Central memory CD4-positive, alpha-beta T cell (primary cell): Measurements from ENCODE around the gene DRICH1.
A peak's percentile ranks its signal among the peaks of the same experiment; 100 is the strongest.
"Not testable (repeated sequence)": the region's sequence is repeated elsewhere in the genome, so short reads cannot be mapped to it uniquely, and the experiment has no call there.

Experiments
- DNase-seq: peaks from one replicate; pipeline ENCODE4 v3.0.0; 2022

DRICH1 gene

GRCh38 chr22:23595904-23596303, 36.2 kb downstream of the DRICH1 start:
- not testable (repeated sequence) for DNase-seq

DNA sequence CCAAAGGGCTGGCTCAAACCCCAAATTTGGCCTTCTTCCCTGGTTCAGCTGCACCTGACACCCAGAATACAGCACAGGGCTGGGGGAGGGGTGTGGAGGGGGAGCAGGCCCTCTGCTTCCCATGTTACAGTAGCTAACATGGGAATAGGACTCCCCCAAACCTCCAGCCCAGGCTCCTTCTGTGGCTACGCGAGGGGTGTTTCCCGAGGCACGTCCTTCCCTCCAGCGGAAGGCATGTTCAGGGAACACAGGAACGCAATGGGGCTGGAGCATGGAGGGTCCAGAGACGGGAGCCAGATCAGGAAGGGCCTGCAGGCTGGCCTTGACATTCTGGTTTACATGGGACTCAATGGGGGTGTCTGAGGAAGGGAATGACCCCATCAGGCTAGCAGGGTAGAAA, 40.3 kb downstream of the DRICH1 start:
- no peak for DNase-seq

DNA sequence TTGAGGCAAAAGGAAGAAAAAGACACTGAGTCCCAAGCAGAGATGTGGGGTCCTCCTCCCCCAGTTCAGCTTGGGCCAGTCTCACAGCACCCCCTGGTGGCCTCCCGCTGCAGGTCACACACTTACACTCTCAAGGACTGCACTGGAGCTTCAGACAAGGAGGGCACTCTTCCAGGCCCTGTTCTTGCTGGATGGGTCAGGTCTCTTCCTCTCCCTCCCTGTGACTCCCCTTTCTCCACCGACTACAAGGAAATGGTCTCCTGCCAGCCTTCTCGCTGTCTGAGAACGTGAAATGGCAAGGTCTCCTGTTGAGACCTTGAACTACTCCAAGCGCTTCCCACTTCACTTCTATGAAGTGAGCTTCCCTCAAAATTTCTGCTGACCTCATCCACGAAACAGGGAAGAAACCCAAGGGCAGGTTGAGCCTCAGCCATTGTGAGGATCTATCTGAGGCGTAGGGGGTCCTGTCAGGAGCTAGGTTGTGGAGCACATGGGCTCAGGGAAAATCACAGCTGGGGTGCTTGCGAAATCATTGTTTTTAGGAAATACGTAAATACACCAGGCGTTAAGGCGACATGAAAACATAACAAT, 40.8 kb downstream of the DRICH1 start:
- DNase-seq, result peak; percentile 15

- DNase-seq, result no peak
These were observed 48.3 kb downstream of the DRICH1 start for GRCh38 chr22:23583836-23584235.

- no peak for DNase-seq
These were observed 49.0 kb downstream of the DRICH1 start for GRCh38 chr22:23583153-23583552.

GRCh38 chr22:23581260-23581650, 50.9 kb downstream of the DRICH1 start:
- DNase-seq, result no peak

- no peak for DNase-seq
These were observed 51.4 kb downstream of the DRICH1 start for GRCh38 chr22:23580576-23581259.

DNA sequence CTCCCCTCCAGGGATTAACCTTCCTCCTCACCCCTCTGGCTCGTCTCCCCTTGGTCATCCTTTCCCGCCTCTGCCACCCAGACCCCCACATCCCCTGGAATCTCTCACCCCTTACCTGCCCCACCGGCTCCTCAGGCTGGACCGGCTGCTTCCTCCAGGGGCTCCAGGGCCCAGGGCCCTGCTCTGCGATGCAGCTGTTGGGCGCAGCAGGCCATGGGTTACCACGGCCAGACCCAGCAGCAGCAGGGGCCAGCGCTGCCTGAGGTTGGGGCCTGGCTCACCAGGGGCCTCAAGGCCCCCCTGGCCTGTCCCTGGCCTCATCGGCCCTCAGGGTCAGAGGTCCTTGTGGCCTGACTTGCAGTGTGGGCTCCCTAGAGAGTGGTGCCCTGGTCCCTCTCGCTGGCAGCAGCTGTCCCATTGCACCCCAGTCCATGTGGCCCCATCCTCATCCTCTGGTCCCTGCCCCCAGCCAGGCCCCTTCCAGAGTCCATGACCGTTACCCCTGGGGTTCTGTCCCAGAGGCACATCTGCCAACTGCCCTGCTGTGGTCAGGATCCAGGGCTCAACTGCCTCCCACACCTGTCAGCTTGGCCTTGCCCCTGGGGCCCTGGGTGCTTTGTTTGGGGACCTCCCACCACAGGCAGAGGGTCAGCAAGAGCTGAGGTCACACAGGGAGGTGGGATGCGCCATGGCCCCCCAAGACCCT, 52.1 kb downstream of the DRICH1 start, which contains the start of gene IGLL1:
Gene IGLL1, minus strand, starts transcription at position 421 of the 706 bp plus-strand sequence. Its CDS starts 100 bp downstream, at position 321.
- DNase-seq, result no peak

GRCh38 chr22:23579280-23579679, 52.8 kb downstream of the DRICH1 start:
- DNase-seq, result no peak

DNA sequence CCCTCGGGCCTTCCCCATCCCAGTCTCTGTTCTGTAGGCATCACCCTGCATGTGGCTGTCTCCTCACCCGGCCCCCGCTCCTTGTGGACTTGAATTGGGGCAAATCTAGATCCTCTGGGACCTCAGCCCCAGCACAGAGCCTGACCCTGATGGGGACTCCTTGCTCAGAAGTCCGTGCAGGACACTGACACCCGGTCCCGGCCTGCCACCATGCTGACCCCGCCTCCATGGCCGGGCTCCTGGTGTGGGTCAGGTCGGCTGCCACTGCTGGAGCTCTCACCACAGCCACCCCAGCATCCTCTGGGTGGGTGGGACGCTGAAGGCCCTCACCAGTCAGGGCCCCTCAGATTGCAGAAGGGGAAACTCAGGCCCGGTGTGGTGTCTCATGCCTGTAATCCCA, 53.8 kb downstream of the DRICH1 start:
- no peak for DNase-seq

GRCh38 chr22:23576681-23577080, 55.4 kb downstream of the DRICH1 start:
- no peak for DNase-seq

GRCh38 chr22:23575601-23576000, 56.5 kb downstream of the DRICH1 start:
- DNase-seq, result no peak

- no peak for DNase-seq
These were observed 57.2 kb downstream of the DRICH1 start for GRCh38 chr22:23574877-23575276.

- no peak for DNase-seq
These were observed 57.7 kb downstream of the DRICH1 start for GRCh38 chr22:23574371-23574811.

GRCh38 chr22:23573701-23574235, 58.4 kb downstream of the DRICH1 start:
- not testable (repeated sequence) for DNase-seq

DNA sequence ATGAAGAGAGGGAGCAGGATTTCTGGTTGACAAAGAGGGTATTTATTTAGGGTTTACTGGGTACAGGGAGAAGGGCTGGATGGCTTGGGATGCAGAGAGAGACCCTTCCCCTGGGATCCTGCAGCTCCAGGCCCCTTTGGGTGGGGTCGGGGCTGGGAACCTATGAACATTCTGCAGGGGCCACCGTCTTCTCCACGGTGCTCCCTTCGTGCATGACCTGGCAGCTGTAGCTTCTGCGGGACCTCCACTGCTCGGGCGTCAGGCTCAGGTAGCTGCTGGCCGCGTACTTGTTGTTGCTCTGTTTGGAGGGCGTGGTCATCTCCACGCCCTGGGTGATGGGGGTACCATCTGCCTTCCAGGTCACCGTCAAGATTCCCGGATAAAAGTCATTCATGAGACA, 59.0 kb downstream of the DRICH1 start:
- not testable (repeated sequence) for DNase-seq

DNA sequence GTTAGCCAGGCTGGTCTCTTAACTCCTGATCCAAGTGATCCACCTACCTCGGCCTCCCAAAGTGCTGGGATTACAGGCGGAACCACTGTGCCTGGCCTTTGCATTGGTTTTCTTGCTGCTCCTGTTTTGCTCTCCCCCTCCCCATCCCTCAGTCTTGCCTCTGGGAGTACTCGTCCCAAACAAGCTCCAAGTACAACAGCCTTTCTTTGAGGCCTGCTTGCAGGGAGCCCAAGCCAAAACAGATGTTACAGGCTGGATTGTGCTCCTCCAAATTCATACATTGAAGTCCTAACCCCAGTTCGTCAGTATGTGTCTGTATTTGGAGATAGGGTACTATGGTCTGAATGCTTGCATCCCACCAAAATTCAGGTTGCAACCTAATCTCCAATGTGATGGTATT, 60.6 kb downstream of the DRICH1 start:
- DNase-seq, result no peak

DNA sequence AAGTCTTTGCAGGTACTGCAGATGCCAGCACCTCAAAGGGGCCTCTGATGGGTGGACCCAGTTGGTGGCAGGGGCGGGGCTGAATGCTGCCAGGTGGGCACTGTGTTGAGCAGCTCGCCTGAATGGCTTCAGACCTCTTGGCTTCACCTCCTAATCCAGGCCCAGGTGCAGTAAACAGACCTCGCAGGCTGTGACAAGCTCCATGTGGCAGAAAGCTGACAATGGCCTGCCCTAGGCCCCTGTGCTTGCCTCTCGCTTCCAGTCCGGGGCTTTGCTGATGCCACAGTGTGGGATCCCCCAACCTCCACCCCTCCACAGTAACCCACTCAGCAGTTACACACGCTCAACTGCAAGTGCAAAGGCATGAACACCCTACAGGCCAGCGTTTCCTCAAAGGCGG, 61.4 kb downstream of the DRICH1 start:
- no peak for DNase-seq

DNA sequence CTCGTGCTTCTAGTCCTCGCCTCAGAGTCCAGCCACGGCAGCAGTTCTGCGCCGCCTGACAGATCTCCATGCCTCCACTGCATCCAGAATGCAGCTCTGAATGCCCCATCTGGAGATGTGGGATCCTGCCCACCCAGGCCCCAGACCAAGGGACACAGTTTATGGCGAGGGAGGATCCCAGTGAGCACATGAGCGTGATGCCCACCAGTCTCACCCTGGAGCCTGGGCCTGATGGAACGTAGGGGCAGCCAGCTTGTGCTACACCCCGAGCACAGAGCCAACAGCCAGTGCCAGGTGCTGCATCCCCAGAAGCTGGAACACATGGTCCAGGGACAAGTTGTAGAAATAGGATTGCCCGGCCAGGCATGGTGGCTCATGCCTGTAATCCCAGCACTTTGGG, 62.4 kb downstream of the DRICH1 start:
- DNase-seq, result no peak

- DNase-seq, result no peak
These were observed 62.8 kb downstream of the DRICH1 start for GRCh38 chr22:23569291-23569690.

- no peak for DNase-seq
These were observed 65.2 kb downstream of the DRICH1 start for GRCh38 chr22:23566705-23567475.

DNA sequence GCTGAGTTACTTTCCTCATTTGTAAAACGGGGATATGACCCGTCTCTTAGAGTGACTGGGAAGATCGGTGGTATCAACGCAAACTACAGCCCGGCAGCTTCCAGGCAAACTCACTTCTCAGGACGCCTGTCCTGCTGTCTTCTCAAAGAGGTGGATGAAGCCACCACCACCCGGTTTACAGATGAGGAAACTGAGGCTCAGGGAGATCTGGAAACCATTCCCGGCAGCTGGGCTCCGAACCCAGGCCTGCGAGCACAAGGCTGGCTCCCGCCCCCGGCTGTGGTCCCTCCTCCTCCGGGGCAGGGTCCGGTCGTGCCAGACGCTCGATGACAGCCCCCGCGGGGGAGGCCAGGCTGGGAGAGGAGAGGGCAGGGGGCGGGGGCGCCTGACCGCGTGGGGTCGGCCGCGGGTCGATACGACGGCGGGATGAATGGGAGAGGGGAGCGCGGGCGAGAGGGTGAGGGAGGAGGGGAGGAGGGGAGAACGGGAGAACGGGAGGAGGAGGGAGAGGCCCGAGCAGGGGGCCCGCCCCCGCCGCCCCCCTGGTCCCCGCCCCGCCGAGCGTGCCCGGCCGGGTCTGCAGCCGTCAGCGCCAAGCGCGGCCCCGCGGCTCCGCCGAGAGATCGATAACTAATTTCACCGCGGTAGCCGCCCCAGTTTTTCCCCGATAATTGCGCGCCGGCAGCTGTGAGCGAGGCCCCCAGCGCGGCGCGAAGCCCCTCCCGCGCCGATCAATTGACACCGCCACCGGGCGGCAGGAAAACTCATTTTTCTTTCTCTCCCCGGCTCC, 66.0 kb downstream of the DRICH1 start:
- DNase-seq, result no peak
